Measurements from ENCODE around the gene AGXT. TPM values are rescaled to one million over a fixed set of nuclear protein-coding genes. Genes with fewer than 3 reads are reported as not detected.

The AGXT gene
- total RNA-seq, 4 donors from 2014 or later: not detected

DNA sequence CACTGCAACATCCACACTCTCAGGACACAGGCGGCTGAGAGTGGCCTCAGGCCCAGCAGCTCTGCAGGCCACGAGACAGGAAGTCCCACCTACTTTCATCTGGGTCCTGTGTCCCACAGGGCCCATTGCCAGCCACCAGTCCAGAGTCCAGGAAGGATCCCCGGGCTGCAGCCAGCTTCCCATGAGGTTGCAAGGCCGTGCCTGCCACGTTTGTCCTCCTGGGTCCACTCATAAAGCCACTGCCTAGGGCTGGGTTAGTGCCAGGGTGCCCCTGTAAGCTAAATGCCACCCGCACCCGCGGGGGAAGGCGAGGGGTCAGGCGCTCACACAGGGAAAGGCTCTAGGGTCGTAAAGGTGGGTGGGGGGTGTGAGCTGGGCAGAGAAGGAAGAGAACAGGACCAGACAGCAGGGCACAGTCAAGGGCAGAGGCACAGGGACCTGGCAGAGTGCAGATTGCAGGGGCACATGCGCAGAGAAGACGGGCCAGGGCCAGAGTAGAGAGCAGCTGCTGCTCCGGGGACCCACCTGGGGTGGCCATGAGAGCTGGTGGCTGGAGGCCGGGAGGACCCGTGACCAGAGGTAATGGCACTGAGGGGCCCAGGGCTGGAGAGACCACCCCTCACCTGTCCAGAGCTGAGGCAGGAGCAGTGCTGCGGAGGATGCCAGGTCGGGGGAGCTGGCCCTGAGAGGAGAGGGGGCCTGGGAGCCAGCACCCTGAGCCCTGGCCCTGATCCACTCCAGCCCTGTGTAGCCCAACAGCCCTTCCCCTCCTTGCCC lies 8.0 kb downstream of the AGXT start:
- Histone ChIP-seq H3K36me3 (no peaks in the 10 kb centered on the region), H3K9me3 (no peaks in the 10 kb centered on the region), H3K27me3 (peaks cover 1% of the 10 kb centered on the region), H3K27ac (no peak overlapping the region), H3K4me3 (no peak overlapping the region), H3K4me1 (no peaks in the 10 kb centered on the region)
- TF ChIP-seq, protein P1, sequence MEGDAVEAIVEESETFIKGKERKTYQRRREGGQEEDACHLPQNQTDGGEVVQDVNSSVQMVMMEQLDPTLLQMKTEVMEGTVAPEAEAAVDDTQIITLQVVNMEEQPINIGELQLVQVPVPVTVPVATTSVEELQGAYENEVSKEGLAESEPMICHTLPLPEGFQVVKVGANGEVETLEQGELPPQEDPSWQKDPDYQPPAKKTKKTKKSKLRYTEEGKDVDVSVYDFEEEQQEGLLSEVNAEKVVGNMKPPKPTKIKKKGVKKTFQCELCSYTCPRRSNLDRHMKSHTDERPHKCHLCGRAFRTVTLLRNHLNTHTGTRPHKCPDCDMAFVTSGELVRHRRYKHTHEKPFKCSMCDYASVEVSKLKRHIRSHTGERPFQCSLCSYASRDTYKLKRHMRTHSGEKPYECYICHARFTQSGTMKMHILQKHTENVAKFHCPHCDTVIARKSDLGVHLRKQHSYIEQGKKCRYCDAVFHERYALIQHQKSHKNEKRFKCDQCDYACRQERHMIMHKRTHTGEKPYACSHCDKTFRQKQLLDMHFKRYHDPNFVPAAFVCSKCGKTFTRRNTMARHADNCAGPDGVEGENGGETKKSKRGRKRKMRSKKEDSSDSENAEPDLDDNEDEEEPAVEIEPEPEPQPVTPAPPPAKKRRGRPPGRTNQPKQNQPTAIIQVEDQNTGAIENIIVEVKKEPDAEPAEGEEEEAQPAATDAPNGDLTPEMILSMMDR (IDR thresholded peaks at IDR 0.05): no peak
- no peak for TF ChIP-seq POLR2A (IDR thresholded peaks at IDR 0.05)
- no peak for TF ChIP-seq EP300 (IDR thresholded peaks at IDR 0.05)
- no peak for TF ChIP-seq POLR2AphosphoS5 (IDR thresholded peaks at IDR 0.05)
- WGBS, 2 donors (ENCODE audit: low coverage in 1 of 2): 85 to 100% methylated on average over 3 to 5 of the region's 18 CpGs
- no peak for ATAC-seq

DNA sequence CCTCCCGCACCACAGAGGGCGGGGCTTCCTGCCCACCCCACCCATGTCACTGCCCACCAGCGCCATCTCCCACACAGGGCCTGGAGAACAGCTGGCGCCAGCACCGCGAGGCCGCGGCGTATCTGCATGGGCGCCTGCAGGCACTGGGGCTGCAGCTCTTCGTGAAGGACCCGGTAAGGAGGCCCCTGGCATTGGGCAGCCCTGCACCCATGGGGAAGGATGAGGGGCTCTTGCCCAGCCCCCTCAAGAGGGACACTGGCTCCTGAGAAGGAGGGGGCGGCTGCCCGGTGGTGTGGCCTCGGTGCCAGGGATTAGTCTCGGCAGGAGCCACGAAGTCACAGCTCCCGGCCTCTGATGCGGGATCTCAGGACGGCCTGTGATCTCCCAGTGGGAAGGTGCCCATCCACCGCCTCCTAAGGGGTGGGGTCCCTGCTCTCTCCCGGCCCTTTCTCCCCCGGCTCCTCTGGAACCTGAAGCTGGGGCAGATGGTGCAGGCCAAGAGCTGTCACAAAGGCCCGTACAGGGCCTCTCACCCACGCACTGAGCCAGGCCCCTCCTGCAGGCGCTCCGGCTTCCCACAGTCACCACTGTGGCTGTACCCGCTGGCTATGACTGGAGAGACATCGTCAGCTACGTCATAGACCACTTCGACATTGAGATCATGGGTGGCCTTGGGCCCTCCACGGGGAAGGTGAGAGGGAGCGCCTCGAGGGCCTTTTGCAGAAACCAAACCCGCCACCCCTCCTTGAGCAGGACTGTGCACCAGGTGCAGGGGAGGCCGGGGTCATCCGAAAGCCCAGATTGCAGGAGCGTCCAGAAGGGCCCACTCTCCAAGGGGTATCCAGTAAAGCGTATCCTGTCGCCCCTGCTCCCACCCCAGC lies 9.1 kb downstream of the AGXT start:
- TF ChIP-seq POLR2A (IDR thresholded peaks at IDR 0.05): no peak
- TF ChIP-seq POLR2AphosphoS5 (IDR thresholded peaks at IDR 0.05): no peak
- no peak for TF ChIP-seq EP300 (IDR thresholded peaks at IDR 0.05)
- TF ChIP-seq, protein P1 (IDR thresholded peaks at IDR 0.05): no peak
- no CpG with 5 or more reads among the region's 40 CpGs for WGBS, 2 donors (ENCODE audit: low coverage in 1 of 2)
- Histone ChIP-seq H3K9me3 (no peaks in the 10 kb centered on the region), H3K27ac (no peak overlapping the region), H3K4me3 (no peak overlapping the region), H3K4me1 (no peaks in the 10 kb centered on the region), H3K36me3 (no peaks in the 10 kb centered on the region), H3K27me3 (no peaks in the 10 kb centered on the region)
- ATAC-seq: no peak

DNA sequence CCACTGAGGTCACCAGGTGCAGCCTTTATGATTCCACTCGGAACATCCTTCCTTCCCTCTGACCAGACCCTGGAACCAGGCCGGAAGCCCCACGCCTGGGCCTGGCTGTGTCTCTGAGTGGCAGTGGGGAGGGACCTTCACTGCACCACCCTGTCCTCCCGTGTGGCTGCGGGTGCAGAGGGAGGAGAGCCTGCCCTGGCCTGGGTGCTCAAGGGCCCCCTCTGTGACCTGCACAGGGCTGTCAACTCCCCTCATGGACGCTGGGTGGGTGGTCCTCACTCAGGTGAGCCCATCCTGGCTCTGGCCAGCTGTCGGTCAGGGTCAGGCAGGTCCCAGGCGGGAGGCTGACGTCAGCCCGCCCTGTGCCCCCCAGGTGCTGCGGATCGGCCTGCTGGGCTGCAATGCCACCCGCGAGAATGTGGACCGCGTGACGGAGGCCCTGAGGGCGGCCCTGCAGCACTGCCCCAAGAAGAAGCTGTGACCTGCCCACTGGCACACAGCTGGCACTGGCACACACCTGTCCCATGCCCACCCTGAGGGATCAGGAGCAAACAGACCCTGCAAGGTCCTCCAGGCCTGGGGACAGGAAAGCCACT lies 9.8 kb downstream of the AGXT start:
- WGBS, 2 donors (ENCODE audit: low coverage in 1 of 2): no CpG with 5 or more reads among the region's 18 CpGs
- Histone ChIP-seq H3K36me3 (no peaks in the 10 kb centered on the region), H3K27me3 (no peaks in the 10 kb centered on the region), H3K27ac (no peak overlapping the region), H3K4me1 (no peaks in the 10 kb centered on the region), H3K9me3 (no peaks in the 10 kb centered on the region), H3K4me3 (no peak overlapping the region)
- ATAC-seq: peak; percentile 35
- TF ChIP-seq, protein P1 (IDR thresholded peaks at IDR 0.05): no peak
- no peak for TF ChIP-seq POLR2AphosphoS5 (IDR thresholded peaks at IDR 0.05)
- TF ChIP-seq POLR2A (IDR thresholded peaks at IDR 0.05): no peak
- no peak for TF ChIP-seq EP300 (IDR thresholded peaks at IDR 0.05)

DNA sequence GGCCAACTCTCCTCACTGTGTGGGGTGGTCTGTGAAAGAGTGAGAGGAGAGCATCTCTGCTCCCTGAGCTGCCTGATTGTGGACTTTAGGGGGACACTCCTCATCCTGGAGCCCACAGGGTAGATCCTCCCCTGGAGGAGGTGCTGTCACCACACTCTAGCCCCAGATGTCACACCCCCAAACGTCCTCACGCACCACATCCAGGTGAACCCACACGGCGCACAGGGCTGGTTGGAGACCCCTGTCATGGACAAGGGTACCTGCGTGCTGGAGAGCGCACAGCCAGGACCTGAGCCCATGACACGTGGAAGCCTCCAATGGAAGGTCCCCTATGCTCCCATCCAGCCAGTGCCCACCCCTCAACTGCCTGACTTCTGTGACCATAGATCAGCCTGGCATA lies 10.5 kb downstream of the AGXT start:
- Histone ChIP-seq H3K36me3 (no peaks in the 10 kb centered on the region), H3K27ac (no peak overlapping the region), H3K27me3 (no peaks in the 10 kb centered on the region), H3K4me3 (no peak overlapping the region), H3K4me1 (no peaks in the 10 kb centered on the region), H3K9me3 (no peaks in the 10 kb centered on the region)
- 93% methylated on average over 4 of the region's 7 CpGs; no CpG with 5 or more reads in 1 of the 2 donors for WGBS, 2 donors (ENCODE audit: low coverage in 1 of 2)
- no peak for TF ChIP-seq POLR2AphosphoS5 (IDR thresholded peaks at IDR 0.05)
- no peak for TF ChIP-seq POLR2A (IDR thresholded peaks at IDR 0.05)
- no peak for TF ChIP-seq EP300 (IDR thresholded peaks at IDR 0.05)
- TF ChIP-seq, protein P1 (IDR thresholded peaks at IDR 0.05): no peak
- no peak for ATAC-seq
